NAMALWA (cell line): ENCODE measurements around the gene KRT73.
A peak's percentile ranks its signal among the peaks of the same experiment; 100 is the strongest.

Experiments
- DNase-seq: peaks from one replicate; pipeline ENCODE4 v3.0.0-alpha.2; 2015; ENCODE audit warnings: low spot score

The KRT73 gene

GRCh38 chr12:52617403-52617785 lies 965 bp downstream of the KRT73 start:
- DNase-seq = no peak

DNA sequence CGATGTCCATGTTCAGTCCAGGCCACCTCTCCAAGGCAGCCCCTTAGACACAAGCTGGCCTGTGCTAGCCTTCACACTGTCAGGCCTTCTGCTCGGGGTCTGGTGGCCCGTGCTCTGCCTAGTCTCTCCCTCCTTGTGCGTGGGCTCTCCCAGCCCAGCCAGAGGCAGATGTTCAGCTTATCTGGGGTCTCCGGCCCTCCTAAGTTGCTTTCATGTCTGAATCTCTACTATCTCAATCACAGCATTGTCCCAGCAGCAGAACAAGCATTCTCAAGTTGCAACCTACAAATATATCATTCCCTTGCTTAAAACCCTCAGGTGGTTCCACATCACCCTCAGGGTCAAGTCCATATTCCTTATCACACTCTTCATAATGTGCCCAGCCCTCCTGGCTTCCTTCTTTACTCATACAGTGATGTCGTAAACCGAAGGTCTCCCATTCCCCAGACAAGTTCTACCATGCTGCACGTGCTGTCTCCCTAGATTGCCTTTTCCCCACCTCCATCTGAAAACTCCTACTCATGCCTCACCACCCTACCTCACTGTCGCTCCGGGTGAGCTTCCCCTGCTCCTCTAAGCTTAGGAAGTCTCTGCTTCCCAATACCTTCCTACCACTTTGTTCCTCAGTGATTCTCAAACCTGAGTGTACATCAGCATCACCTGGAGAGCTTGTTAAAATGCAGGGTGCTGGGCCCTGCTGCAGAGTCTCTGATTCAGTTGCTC lies 1.5 kb downstream of the KRT73 start:
- no peak for DNase-seq

DNA sequence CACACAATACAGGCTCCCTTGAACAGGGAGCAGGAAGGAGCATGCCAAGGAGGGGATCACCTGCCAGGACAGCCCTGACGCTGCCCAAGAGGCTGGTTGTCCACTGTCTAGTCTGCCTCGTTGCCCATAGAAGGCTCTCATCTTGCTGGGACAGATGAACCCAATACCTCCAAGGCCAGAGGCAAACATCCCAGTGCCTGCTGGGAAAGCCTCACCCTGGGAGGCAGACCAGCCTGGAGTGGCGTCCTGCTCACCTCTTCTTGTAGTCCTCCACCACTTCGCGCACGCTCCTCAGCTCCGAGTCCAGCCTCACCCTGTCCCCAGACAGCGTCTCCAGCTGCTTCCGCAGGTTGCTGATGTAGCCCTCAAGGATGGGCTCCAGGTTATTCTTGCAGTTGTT lies 2.4 kb downstream of the KRT73 start:
- DNase-seq = no peak

GRCh38 chr12:52615208-52615868 lies 3.0 kb downstream of the KRT73 start:
- DNase-seq = no peak

DNA sequence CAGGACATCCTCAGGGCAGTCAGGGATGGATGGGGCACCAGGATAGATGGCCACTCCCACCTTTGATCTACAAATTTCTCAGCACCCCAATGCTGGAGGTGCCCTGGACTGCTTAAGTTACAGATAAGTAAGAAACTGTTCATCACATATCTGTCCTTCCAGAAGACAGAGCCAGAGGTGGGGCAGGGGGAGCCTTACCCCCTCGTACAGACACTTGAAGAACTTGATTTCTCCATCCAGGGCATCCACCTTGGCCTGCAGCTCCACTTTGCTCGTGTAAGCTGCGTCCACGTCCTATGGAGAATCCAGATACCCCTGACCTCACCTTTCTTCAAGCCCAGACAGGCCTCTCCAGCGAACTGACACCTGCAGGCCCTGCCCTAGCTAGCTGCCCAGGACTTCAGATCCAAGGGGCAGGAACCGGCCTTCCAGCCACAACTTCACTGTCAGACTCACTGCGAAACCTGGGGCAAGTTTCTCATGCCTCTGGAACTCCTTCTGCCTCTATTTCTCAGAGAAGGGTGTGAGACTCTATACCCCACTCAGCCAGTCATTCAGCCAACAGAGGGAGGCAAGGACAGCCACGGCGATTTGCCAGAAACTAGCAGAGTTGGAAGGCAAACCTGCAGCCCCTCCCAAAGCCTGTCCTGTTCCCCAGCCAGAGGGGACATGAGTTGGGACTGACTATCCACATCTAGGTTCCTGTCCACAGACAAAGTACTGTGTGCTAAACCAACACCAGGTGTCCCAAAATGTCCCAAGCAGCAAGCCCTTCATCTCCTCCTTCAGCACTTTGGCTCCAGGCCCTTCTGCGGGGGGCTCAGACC lies 3.8 kb downstream of the KRT73 start:
- no peak for DNase-seq

- no peak for DNase-seq
Measured at GRCh38 chr12:52613384-52614030, 4.9 kb downstream of the KRT73 start.

GRCh38 chr12:52612431-52613383 lies 5.7 kb downstream of the KRT73 start:
- DNase-seq = no peak

DNA sequence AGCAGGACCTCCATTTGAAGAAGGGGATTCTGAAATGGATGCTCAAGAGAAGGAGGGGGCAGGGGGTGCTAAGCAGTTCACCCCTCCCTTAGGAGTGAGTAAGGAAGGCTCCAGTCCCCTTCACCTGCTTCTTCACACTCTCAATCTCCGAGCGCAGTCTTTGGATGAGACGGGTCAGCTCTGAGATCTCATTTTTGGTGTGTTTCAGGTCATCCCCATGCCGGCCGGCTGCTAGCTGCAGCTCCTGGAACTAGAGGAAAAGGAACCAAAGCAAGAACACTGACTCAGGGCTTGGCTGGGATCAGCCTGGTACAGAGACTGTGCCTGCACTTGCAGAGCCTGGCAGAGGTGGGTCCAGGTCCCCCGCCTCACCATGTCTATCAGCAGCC lies 7.3 kb downstream of the KRT73 start:
- DNase-seq = no peak

DNA sequence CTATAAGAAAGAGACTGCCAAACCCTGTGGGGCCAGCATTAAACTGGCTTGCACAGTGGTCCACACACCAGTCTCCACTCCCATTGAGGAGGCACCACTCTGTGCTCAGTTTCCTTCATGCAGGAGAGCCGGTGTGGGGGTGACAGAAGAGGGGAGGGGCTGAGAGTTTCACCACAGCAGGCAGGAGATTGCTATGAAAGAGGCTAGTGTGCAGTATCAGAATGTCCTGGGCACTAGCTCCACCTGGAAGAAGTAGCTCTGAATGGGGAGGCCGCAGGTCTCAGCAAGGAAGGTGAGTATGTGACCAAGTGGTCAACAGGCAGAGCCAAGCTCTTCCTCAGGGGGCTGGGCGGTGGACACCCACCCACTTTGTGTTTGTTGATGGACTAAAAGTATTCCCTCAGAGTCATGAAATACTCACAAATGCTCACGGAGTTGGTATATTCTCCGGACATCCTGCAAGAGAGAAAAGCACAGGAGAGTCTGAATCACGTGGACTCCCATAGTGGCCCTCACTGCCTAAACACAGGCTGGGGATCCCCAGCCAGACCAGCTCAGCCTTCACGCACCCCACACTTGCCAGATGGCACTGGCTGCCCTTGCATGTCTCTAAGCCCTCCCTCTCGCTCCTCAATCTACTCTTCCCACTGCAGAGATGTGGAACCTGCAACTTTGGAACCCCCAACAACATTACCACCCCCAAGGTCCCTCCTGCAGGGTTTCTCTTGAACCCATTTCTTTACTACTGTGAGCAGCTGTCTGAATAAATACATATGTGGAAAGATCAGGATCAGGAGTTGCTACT lies 9.3 kb downstream of the KRT73 start:
- DNase-seq = no peak

GRCh38 chr12:52608161-52608560 lies 10.2 kb downstream of the KRT73 start:
- no peak for DNase-seq

DNA sequence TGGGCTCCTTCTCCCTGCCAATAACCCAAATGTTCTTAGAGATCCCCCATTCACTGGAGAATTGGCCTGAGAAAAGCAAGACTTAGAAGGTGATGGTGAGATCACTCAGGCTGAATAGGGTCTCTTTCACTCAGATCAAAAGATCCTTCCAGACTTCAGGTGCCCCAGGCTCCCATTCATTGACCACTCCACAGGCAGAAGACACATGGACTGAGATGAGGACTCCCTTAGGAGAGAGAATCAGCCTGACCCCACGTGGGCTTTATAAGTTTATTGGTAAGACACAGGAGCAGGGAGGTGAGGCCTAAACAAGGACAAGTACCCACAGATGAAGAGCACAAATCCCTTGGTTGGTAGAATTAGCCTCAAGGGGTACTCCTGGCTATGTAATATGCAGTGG lies 11.0 kb downstream of the KRT73 start:
- no peak for DNase-seq

DNA sequence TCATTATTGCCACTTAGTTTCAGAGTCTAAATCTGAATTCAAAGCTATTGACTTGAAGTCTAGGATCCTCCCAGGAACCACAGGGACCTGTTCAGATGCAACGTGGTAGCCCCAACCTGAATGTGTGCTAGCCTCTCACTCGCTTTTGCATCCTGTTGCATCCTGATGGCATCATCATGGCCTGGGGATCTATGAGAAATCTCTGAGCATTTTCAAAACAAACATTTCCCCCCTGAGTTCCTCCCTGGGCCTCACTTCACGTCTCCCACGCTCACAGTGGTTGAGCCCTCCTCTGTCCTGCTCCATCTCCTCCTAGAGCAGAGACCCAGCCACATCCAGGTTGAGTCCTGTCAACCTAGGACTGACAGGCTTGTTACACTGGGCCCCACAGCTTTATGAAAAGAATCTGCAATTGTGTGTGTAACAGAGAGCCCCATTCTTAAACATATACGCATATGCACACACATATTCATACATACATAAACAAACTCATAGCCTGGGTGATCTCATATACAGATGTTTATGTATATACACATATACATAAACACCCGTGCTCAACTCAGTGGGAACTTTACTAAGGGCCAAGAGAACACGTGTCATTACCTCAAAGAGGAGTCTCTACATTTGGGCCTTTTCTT lies 11.7 kb downstream of the KRT73 start:
- DNase-seq = no peak

DNA sequence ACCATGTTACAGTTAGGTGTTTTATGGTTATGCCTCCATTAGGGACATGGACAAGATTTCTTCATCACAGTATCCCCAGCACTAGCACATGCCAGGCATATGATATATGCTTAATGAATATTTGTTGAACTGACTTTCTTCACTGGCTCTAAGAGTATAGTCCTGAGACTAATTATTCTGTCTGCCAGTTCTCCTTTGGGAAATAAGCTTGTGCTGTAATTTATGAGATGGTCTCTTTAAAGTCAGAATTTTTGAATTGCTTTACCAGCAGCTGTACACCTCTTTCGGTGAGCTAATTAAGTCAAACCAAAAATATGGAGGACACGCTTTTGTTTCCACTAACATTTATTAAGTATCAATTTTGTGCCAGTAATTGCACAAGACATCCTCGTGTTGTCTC lies 12.3 kb downstream of the KRT73 start:
- no peak for DNase-seq

- DNase-seq = no peak
Measured at GRCh38 chr12:52605542-52605941, 12.8 kb downstream of the KRT73 start.

GRCh38 chr12:52604859-52605258 lies 13.5 kb downstream of the KRT73 start:
- DNase-seq = peak; percentile 26

GRCh38 chr12:52603314-52603713 lies 15.0 kb downstream of the KRT73 start:
- DNase-seq = no peak

- DNase-seq = no peak
Measured at GRCh38 chr12:52602552-52602951, 15.8 kb downstream of the KRT73 start.

GRCh38 chr12:52601671-52602070 lies 16.7 kb downstream of the KRT73 start:
- DNase-seq = no peak

DNA sequence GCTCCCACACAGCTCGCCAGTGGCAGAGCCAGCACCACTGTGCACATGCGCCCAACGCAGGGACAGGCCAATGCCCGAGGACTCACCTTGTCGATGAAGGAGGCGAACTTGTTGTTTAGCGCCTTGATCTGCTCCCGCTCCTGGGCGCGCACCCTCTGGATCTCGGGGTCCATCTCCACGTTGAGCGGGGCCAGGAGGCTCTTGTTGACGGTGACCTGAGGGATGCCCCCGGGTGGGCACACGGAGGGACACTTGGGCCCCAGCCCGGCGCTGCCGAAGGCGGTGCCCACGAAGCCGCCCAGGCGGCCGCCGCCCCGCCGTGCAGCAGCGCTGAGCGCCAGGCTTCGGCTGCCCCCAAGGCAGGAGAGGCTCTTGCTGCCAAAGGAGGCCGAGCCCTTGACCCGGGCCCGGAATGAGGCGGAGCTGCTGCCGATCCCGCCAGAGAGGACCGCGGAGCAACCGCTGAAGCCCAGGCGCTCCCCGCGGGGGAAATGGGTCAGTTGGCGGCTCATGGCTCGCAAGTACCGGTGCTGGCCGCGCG lies 17.3 kb downstream of the KRT73 start, which contains the start of gene KRT72:
KRT72 (minus strand) TSS at position 523 of the 541 bp plus-strand sequence; CDS start at position 512, 11 bp downstream.
- no peak for DNase-seq

DNA sequence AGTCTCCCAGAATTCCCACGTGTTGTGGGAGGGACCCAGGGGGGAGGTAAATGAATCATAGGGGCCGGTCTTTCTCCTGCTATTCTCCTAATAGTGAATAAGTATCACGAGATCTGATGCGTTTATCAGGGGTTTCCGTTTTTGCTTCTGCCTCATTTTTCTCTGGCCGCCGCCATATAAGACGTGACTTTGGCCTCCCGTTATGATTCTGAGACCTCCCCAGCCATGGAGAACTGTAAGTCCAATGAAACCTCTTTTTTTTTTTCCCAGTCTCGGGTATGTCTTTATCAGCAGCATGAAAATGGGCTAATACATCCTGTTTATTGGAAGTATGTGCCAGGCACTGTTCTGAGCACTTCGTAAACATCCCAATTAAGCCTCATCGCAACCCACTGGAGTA lies 17.9 kb downstream of the KRT73 start:
- no peak for DNase-seq
